HG02759 (cell line): Measurements from ENCODE around the gene ATRNL1.

Source experiments
- ATAC-seq: cut with Tn5 transposase; IDR thresholded peaks from one replicate; pipeline ENCODE4 v1.9.1; 2021; ENCODE audit warnings: mild to moderate bottlenecking, moderate library complexity; ENCODE audit not compliant: unreplicated experiment

ATRNL1 gene

GRCh38 chr10:115882021-115882420 is 788.9 kb downstream of the ATRNL1 start:
- no peak for ATAC-seq

- ATAC-seq, result no peak
These were observed 790.2 kb downstream of the ATRNL1 start for GRCh38 chr10:115883372-115883771.

- ATAC-seq, result no peak
These were observed 791.2 kb downstream of the ATRNL1 start for GRCh38 chr10:115884331-115884730.

GRCh38 chr10:115895166-115895565 is 802.0 kb downstream of the ATRNL1 start:
- no peak for ATAC-seq

GRCh38 chr10:115898242-115898641 is 805.1 kb downstream of the ATRNL1 start:
- no peak for ATAC-seq

- no peak for ATAC-seq
These were observed 809.4 kb downstream of the ATRNL1 start for GRCh38 chr10:115902596-115902995.

GRCh38 chr10:115903207-115903606 is 810.0 kb downstream of the ATRNL1 start:
- no peak for ATAC-seq

- ATAC-seq, result no peak
These were observed 810.7 kb downstream of the ATRNL1 start for GRCh38 chr10:115903845-115904244.

- ATAC-seq, result no peak
These were observed 815.9 kb downstream of the ATRNL1 start for GRCh38 chr10:115909037-115909436.

GRCh38 chr10:115909962-115910731 is 817.0 kb downstream of the ATRNL1 start:
- ATAC-seq, result no peak

GRCh38 chr10:115914475-115914874 is 821.3 kb downstream of the ATRNL1 start:
- ATAC-seq, result no peak

GRCh38 chr10:115915429-115915828 is 822.3 kb downstream of the ATRNL1 start:
- no peak for ATAC-seq

GRCh38 chr10:115918812-115919211 is 825.6 kb downstream of the ATRNL1 start:
- no peak for ATAC-seq

- no peak for ATAC-seq
These were observed 828.6 kb downstream of the ATRNL1 start for GRCh38 chr10:115921795-115922194.

GRCh38 chr10:115931309-115931708 is 838.1 kb downstream of the ATRNL1 start:
- ATAC-seq, result no peak

- no peak for ATAC-seq
These were observed 838.9 kb downstream of the ATRNL1 start for GRCh38 chr10:115932099-115932498.

- ATAC-seq, result no peak
These were observed 839.9 kb downstream of the ATRNL1 start for GRCh38 chr10:115933098-115933497.

GRCh38 chr10:115935731-115936130 is 842.6 kb downstream of the ATRNL1 start:
- ATAC-seq, result no peak

- no peak for ATAC-seq
These were observed 844.0 kb downstream of the ATRNL1 start for GRCh38 chr10:115936926-115937767.

GRCh38 chr10:115937768-115938056 is 844.5 kb downstream of the ATRNL1 start:
- no peak for ATAC-seq

GRCh38 chr10:115939101-115939854 is 846.1 kb downstream of the ATRNL1 start:
- ATAC-seq, result no peak

GRCh38 chr10:115941361-115941771 is 848.2 kb downstream of the ATRNL1 start:
- ATAC-seq, result no peak
